Measurements from ENCODE around the gene FKBP8.

DNA sequence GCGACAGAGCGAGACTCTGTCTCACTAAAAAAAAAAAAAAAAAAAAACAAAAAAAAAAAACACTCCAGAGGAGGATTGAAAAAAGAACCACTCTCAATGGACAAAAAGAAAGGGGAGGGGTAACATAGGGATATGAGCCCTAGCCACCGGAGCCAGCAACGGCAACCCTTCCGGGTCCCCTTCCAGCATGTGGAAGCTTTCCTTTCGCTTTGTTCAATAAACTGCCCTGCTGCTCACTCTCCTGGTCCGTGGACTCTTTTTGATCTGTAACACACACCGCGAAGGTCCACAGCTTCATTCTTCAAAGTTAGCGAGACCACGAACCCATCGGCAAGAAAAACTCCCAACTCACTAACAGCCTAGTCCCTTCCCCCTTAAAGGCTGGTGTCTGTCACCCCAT lies 44.2 kb upstream of the FKBP8 start:
- TF ChIP-seq, protein P1, sequence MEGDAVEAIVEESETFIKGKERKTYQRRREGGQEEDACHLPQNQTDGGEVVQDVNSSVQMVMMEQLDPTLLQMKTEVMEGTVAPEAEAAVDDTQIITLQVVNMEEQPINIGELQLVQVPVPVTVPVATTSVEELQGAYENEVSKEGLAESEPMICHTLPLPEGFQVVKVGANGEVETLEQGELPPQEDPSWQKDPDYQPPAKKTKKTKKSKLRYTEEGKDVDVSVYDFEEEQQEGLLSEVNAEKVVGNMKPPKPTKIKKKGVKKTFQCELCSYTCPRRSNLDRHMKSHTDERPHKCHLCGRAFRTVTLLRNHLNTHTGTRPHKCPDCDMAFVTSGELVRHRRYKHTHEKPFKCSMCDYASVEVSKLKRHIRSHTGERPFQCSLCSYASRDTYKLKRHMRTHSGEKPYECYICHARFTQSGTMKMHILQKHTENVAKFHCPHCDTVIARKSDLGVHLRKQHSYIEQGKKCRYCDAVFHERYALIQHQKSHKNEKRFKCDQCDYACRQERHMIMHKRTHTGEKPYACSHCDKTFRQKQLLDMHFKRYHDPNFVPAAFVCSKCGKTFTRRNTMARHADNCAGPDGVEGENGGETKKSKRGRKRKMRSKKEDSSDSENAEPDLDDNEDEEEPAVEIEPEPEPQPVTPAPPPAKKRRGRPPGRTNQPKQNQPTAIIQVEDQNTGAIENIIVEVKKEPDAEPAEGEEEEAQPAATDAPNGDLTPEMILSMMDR (conservative IDR thresholded peaks at IDR 0.05), result no peak
- no peak for TF ChIP-seq EZH2 (IDR thresholded peaks at IDR 0.05; ENCODE audit: low read depth)
